Activated T-helper 17 cell treated with anti-CD3 and anti-CD28 coated beads, Interleukin-2, amount 50 U/mL, for 72 hours (primary cell): ENCODE data around the gene MARCHF7. TPM values are rescaled to one million over a fixed set of nuclear protein-coding genes. Genes with fewer than 3 reads are reported as not detected.

Source experiments
- ATAC-seq: fragments of 150-1000 bp; cut with Tn5 transposase; replicated peaks from 2 replicates; pipeline ENCODE4 v1.10.0; 2021; ENCODE audit warnings: mild to moderate bottlenecking, moderate library complexity
- H3K27ac Mint-ChIP-seq: one replicate; pipeline ENCODE4 v1.8.0; 2022; ENCODE audit warnings: mixed read lengths
- H3K27me3 Mint-ChIP-seq: one replicate; pipeline ENCODE4 v1.8.0; 2022; ENCODE audit warnings: mixed read lengths
- H3K36me3 Mint-ChIP-seq: one replicate; pipeline ENCODE4 v1.8.0; 2022; ENCODE audit warnings: low read depth, mild to moderate bottlenecking, mixed read lengths
- H3K4me1 Mint-ChIP-seq: one replicate; pipeline ENCODE4 v1.8.0; 2022; ENCODE audit warnings: mixed read lengths
- H3K4me3 Mint-ChIP-seq: one replicate; pipeline ENCODE4 v1.8.0; 2022; ENCODE audit warnings: mild to moderate bottlenecking, mixed read lengths
- H3K9me3 Mint-ChIP-seq: one replicate; pipeline ENCODE4 v1.8.0; 2022; ENCODE audit warnings: mixed read lengths
- total RNA-seq, 2 donors: library from RNA; stranded (reverse); gene quantifications; one replicate each; pipeline ENCODE4 v1.2.3, GENCODE V29; 2022

The MARCHF7 gene
- total RNA-seq, 2 donors from 2014 or later: 69.6 to 71.0 TPM

GRCh38 chr2:159762075-159762474 is 49.8 kb downstream of the MARCHF7 start:
- no peaks in the 10 kb centered on the region for H3K4me1 Mint-ChIP-seq
- H3K27ac Mint-ChIP-seq: no peak overlapping the region
- no peaks in the 10 kb centered on the region for H3K27me3 Mint-ChIP-seq
- no peaks in the 10 kb centered on the region for H3K9me3 Mint-ChIP-seq
- H3K36me3 Mint-ChIP-seq: peaks cover 46% of the 10 kb centered on the region
- H3K4me3 Mint-ChIP-seq: no peak overlapping the region
- no peak for ATAC-seq

Other genes starting within 250 kb of the MARCHF7 start
- gene BAZ2B, start 96.0 kb upstream of the MARCHF7 start, total RNA-seq: 10 to 100 TPM; 11.6 to 17.0 TPM
- gene CD302, start 85.7 kb downstream of the MARCHF7 start, total RNA-seq: under 1 TPM; 0.29 to 0.67 TPM
- 10 to 100 TPM; 31.3 to 32.2 TPM for gene LY75, start 192.2 kb downstream of the MARCHF7 start, total RNA-seq